Keratinocyte (primary cell): ENCODE data around the gene SYNGR1.

Source experiments
- CTCF ChIP-seq, 3 experiments: IDR thresholded peaks in 1 of 3; conservative IDR thresholded peaks in 1 of 3; optimal IDR thresholded peaks in 1 of 3; 2 replicates in 2 of 3; 3 replicates in 1 of 3; pipeline versions ENCODE3 to v1.5.1; 2011; ENCODE audit warnings: low read length in 3 of 3, mild to moderate bottlenecking in 3 of 3, moderate library complexity in 2 of 3, control low read depth in 1 of 3, inconsistent platforms in 1 of 3; ENCODE audit not compliant: insufficient read depth in 2 of 3; ENCODE audit errors: extremely low read depth in 1 of 3
- EZH2 ChIP-seq: IDR thresholded peaks from one replicate; pipeline ENCODE4 v1.6.1; 2012; ENCODE audit warnings: inconsistent platforms, mild to moderate bottlenecking, low read length, moderate library complexity

GRCh38 chr22:39313258-39314001, 36.4 kb upstream of the SYNGR1 start:
- TF ChIP-seq CTCF (optimal IDR thresholded peaks at IDR 0.05 in 1 of 3, IDR thresholded peaks at IDR 0.05 in 1 of 3, conservative IDR thresholded peaks at IDR 0.05 in 1 of 3; ENCODE audit: extremely low read depth in 1 of 3, insufficient read depth in 2 of 3, low read length in 3 of 3) (no peak), EZH2 (no peak)
